Cardiac muscle cell (in vitro differentiated cells and primary cell): ENCODE results near the gene MICOS13. TPM values are rescaled to one million over a fixed set of nuclear protein-coding genes. Genes with fewer than 3 reads are reported as not detected.

Experiments
- DNase-seq, 2 donors: peaks; one replicate each; pipeline versions ENCODE4 v3.0.0 to v3.0.0-alpha.2; 2010 to 2017; ENCODE audit warnings: low read depth in 1 of 2, low spot score in 1 of 2
- H3K27ac ChIP-seq: fragments of 200-600 bp; sonication (generic); 2 replicates; pipeline ENCODE4 v1.5.1; 2016
- H3K27me3 ChIP-seq: fragments of 200-600 bp; sonication (generic); 2 replicates; pipeline ENCODE4 v1.6.0; 2016; ENCODE audit warnings: control low read depth
- H3K36me3 ChIP-seq: fragments of 200-600 bp; sonication (generic); 2 replicates; pipeline ENCODE4 v1.5.1; 2016; ENCODE audit warnings: control low read depth
- H3K4me1 ChIP-seq: fragments of 200-600 bp; sonication (generic); 2 replicates; pipeline ENCODE4 v1.8.1; 2017; ENCODE audit warnings: low read depth, mild to moderate bottlenecking, mixed run types
- H3K4me3 ChIP-seq: fragments of 200-600 bp; sonication (generic); 2 replicates; pipeline ENCODE4 v1.5.1; 2016; ENCODE audit warnings: mild to moderate bottlenecking
- H3K9me3 ChIP-seq: fragments of 200-600 bp; sonication (generic); 2 replicates; pipeline ENCODE4 v1.5.1; 2017; ENCODE audit warnings: low read depth, mild to moderate bottlenecking, control low read depth
- CTCF ChIP-seq: IDR thresholded peaks from 2 replicates; pipeline ENCODE4 v1.5.1; 2012; ENCODE audit warnings: low read depth, mild to moderate bottlenecking, low read length
- polyA plus RNA-seq: library from polyadenylated mRNA; unstranded; fragments of >200 nt; fragmentation: Nextera tagmentation; extraction: Ambion mirVana; gene quantifications from 2 replicates; pipeline ENCODE4 v1.2.1, GENCODE V29; 2016
- total RNA-seq: library from RNA; depleted of rRNA; stranded (reverse); fragments of >200 nt; gene quantifications from 2 replicates; pipeline ENCODE4 v1.2.3, GENCODE V29; 2016

MICOS13 gene
- 59.1 and 90.7 TPM in 2 replicates for total RNA-seq
- polyA plus RNA-seq: 134 and 173 TPM in 2 replicates

- peak; percentile 99 for DNase-seq
- TF ChIP-seq CTCF: no peak
- peaks cover 11% of the 10 kb centered on the region for H3K4me1 ChIP-seq
- peak within 1 kb of the TSS; percentile 86 for H3K27ac ChIP-seq
- no peaks in the 10 kb centered on the region for H3K9me3 ChIP-seq
- H3K4me3 ChIP-seq: peak within 1 kb of the TSS; percentile 53
- no peaks in the 10 kb centered on the region for H3K27me3 ChIP-seq
- no peaks in the 10 kb centered on the region for H3K36me3 ChIP-seq
Observed at GRCh38 chr19:5680437-5681368, at the start of gene MICOS13, which contains the start of gene HSD11B1L. Gene MICOS13 (minus strand): TSS chr19:5680516. CDS start chr19:5680486, 30 bp downstream. Gene HSD11B1L (plus strand): TSS chr19:5681027. CDS start chr19:5684833, 3,806 bp downstream.

- DNase-seq: no peak
- TF ChIP-seq CTCF: no peak
- no peak overlapping the region for H3K27ac ChIP-seq
- H3K36me3 ChIP-seq: no peaks in the 10 kb centered on the region
- no peaks in the 10 kb centered on the region for H3K4me1 ChIP-seq
- H3K4me3 ChIP-seq: no peak overlapping the region
- no peaks in the 10 kb centered on the region for H3K9me3 ChIP-seq
- no peaks in the 10 kb centered on the region for H3K27me3 ChIP-seq
Observed at GRCh38 chr19:5727453-5728050, 47.2 kb upstream of the MICOS13 start.

- Histone ChIP-seq H3K9me3 (no peaks in the 10 kb centered on the region), H3K27ac (peak within 1 kb of the TSS; percentile 93), H3K4me3 (peak within 1 kb of the TSS; percentile 94), H3K36me3 (no peaks in the 10 kb centered on the region), H3K27me3 (no peaks in the 10 kb centered on the region), H3K4me1 (peaks cover 6% of the 10 kb centered on the region)
- peak; percentile 93 for TF ChIP-seq CTCF
- DNase-seq: peak; percentile 99 to 100
Observed at GRCh38 chr19:5719961-5720790, 39.9 kb upstream of the MICOS13 start, which contains the start of the genes CATSPERD and LONP1. Gene CATSPERD (plus strand): TSS chr19:5720637. CDS start chr19:5720738, 101 bp downstream. Gene LONP1 (minus strand): TSS chr19:5720146. CDS start chr19:5720132, 14 bp downstream.

GRCh38 chr19:5719274-5719960, 39.1 kb upstream of the MICOS13 start:
- H3K4me1 ChIP-seq: peaks cover 6% of the 10 kb centered on the region
- H3K27ac ChIP-seq: peak overlapping the region; percentile 93
- no peaks in the 10 kb centered on the region for H3K36me3 ChIP-seq
- peak in 1 of 2 donors; percentile 34 for DNase-seq
- H3K9me3 ChIP-seq: no peaks in the 10 kb centered on the region
- no peak for TF ChIP-seq CTCF
- peak overlapping the region; percentile 94 for H3K4me3 ChIP-seq
- no peaks in the 10 kb centered on the region for H3K27me3 ChIP-seq
